NCI-H2196 (cell line): Measurements from ENCODE around the gene SPPL3.
"Not testable (repeated sequence)": the region's sequence is repeated elsewhere in the genome, so short reads cannot be mapped to it uniquely, and the experiment has no call there.

Experiments
- DNase-seq: peaks from one replicate; lab custom pipeline; 2025; ENCODE audit not compliant: unreplicated experiment; lab: John Stamatoyannopoulos, UW

SPPL3 gene

DNA sequence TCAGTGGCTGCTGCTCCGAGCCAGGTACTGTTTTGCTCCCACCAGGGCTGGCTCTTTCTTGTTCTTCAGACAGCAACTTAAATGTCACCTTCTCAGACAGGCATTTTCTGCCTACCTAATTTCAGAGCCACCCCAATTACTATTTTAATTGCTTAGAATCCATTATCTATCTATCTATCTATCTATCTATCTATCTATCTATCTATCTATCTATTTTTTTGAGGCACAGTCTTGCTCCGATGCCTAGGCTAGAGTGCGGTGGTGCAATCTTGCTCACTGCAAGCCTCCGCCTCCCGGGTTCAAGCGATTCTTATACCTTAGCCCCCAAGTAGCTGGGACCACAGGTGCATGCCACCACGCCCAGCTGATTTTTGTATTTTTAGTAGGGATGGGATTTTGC lies 58.5 kb downstream of the SPPL3 start:
- no peak for DNase-seq

DNA sequence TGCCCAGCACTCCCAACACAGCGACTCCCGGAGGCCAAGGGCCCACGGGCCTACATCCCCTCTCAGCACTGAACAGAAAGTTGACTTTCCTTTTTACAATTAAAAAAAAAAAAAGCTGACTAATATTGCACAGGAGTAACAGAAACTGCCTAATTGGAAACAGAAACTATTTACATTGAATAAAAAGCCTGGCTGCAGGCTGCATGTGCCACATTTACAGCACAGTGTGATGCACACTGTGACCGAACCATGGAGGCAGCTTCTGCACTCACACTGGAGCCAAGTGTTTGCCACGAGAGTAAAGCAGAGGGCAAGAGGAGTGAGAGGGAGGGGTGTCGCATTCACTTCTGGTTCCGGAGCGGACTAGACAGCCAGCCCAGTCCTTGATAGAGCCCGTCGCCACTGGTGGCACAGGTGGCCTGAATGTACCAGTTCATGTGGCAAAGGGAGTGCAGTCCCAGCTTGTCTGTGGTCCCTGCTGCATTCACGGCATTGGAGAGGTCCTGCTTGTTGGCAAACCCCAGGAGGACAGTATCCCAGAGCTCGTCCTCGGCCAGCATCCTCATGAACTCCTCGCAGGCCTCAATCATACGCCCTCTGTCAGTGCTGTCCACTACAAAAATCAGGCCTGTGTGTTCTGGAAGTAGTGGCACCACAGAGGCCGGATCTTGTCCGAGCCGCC lies 59.2 kb downstream of the SPPL3 start:
- no peak for DNase-seq

DNA sequence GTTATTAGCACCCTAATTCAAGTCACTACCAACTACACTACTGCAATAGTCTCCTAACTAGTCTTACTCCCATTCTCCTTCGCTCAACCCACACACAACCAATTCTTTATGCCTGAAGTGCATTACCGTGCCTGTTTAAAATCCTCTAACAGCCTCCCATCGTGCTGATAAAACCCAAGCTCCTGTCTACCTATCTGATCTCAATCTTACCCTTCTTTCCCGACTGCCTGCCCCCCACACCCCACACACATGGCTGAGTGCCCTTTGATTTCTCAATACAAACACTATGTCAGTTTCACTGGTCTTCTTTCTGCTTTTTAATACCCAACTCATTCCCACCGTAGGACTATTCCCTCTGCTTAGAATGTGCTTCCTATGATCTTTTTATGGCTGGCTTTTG lies 59.9 kb downstream of the SPPL3 start:
- no peak for DNase-seq

DNA sequence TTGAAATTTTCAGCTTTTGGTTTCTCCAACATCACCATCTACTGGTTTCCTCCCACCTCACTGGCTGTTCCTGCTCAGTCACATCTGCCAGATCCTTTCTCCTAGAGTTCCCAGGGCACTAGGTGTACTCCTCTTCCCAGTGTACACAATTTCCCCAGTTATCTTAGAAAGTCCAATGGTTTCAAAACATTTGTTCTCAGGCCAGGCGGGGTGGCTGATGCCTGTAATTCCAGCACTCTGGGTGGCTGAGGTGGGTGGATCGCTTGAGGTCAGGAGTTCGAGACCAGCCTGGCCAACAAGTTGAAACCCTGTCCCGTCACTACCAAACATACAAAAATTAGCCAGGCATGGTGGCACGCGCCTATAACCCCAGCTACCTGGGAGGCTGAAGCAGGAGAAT lies 60.7 kb downstream of the SPPL3 start:
- no peak for DNase-seq

DNA sequence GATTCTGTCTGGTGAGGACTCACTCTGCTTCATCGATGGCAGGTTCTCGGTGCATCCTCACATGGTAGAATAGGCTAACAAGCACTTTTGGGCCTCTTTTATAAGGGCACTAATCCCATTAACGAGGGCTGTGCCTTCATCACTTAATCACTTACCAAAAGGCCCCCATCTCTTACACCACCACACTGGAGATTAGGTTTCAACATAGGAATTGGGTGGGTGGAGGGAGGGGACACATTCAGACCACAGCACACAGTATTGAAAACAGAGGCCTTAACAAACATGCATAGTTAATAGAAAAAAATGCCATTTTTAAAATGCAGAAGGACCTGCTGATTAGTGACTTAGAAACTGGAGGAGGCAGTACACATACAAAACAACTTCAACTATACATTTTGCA lies 61.6 kb downstream of the SPPL3 start:
- DNase-seq: no peak

DNA sequence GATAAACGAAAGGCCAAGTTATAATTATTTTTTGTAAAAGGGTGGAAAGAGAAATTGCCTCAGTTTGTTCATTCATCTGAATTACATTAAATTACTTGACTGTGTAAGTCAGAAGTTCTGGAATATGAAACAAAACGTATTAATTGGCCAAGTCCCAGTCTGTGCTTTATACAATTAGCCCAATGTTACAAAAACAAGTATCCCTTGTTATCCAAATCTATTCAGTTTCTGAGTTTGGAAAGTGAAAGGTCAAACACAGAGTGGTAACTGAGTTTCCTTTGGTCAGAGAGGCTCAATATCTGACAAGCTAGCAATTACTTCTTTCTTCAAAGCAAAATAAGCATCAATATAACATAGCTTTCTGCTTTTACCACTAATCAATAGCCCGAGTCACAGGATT lies 62.6 kb downstream of the SPPL3 start:
- DNase-seq: no peak

DNA sequence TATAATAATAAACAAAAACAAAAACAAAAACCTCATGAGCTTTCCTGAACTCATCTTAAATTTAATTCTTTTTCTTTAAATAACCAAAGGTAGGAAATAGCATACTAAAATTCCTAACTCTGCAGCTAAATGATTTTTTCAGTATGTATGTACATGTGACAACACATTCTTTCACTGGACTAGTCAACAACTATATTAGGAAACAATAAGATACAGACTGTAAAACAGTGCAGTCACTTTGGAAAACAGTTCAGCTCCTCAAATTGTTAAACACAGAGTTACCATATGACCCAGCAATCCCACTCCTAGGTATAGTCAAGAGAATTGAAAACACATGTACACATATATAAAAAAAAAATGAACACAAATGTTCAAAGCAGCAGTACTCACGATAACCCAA lies 64.7 kb downstream of the SPPL3 start:
- DNase-seq: no peak

DNA sequence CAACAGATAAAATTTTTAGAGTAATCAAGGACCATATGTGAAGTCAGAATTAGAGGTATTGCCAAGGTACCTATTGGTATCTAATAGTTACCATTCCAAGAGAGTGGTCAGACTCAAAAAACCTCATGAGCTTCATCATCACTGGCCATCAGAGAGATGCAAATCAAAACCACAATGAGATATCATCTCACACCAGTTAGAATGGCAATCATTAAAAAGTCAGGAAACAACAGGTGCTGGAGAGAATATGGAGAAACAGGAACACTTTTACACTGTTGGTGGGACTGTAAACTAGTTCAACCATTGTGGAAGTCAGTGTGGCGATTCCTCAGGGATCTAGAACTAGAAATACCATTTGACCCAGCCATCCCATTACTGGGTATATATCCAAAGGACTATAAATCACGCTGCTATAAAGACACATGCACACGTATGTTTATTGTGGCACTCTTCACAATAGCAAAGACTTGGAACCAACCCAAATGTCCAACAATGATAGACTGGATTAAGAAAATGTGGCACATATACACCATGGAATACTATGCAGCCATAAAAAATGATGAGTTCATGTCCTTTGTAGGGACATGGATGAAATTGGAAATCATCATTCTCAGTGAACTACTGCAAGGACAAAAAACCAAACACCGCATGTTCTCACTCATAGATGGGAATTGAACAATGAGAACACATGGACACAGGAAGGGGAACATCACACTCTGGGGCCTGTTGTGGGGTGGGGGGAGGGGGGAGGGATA lies 65.4 kb downstream of the SPPL3 start:
- DNase-seq: not testable (repeated sequence)

DNA sequence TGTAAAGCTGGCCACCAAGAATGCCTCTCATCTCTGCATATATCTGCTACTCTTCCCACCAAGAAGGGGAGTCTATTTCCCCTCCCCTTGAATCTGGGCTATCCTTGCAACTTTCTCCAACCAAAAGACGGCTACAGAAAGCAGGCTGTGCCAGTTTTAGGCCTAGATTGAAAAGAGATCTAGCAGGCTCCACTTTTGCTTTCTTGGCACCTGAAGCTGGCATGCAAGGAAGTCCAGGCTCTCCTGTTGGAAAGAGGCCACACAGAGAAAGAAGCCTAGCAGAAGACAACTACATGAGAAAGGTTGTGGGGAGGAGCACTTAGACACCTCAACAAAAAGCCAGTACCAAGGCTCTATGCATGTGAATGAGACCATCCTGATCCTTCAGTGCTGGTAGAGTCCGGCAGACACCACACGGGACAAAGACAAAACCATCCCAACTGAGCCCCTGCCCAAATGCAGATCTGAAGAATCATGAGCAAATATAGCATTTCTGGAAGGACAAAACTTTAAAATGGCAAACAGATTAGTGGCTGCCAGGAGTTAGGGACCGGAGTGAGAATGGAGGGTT lies 68.0 kb downstream of the SPPL3 start:
- no peak for DNase-seq

DNA sequence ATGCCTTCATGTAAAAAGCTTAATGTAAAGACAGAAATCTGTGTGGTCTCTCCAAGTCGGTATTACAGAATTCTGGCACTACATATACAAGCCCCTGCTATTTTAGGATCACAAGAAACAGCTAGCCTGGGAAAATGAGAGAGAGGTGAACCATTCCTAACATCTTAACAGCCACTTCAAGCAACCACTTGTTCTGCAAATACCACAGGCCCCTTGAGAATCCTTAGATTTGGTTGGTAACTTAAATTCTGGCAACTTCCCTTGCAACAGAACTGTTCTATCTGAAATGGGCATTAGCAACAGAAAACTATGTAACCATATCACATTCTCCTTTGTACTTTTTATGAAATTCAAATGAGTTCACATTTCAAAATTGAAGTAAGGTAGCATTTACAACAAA lies 68.5 kb downstream of the SPPL3 start:
- DNase-seq: no peak

DNA sequence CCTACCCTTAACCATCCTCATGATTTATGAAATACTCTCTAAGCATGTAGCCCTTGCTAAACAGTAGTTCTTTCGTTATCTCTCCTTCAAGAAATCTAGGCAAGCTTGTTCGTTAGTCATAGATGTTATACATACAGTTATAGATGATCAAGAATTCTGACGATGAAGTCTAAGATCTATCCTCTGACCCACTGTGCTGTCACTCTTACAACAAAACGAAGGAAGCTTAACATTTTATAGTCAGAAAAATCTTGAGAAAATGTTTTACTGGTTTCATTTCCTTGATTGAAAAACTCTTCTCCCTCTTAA lies 68.9 kb downstream of the SPPL3 start:
- DNase-seq: no peak

DNA sequence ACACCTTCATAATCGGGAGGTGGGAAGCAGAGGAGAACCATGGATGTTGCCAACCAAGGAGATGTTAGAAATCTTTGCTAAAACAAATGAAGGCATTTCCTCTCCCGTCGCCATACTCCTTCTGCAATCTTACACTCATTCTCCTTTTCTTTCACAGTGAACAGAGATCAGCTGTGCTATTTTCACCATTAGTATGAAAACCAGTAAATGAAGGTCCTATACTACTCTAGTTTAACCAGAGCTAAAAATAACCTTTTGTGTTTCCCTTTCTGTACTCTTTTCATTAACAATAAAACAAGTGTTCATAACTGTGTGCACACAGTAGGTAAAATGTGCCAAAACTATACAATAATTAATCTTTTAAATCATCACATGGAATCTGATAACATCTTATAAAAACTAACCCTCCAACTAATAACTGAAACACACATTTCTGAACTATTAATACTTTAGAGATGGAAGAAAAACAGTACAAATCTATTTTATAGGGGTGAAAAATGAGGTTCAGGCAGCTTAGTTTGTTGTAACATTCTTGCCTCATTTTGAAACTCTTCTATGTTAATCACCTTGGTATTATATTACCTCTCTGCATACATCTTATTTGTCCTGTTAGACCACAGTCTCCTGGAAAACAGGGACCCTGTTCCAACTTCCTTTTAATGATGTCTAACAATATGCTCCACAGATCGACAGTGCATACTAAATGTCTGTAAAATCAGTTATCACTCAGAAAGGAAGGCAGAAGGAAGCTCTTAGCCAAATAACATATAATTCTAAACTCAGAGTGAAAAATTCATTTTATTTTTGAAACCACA lies 69.5 kb downstream of the SPPL3 start:
- no peak for DNase-seq

DNA sequence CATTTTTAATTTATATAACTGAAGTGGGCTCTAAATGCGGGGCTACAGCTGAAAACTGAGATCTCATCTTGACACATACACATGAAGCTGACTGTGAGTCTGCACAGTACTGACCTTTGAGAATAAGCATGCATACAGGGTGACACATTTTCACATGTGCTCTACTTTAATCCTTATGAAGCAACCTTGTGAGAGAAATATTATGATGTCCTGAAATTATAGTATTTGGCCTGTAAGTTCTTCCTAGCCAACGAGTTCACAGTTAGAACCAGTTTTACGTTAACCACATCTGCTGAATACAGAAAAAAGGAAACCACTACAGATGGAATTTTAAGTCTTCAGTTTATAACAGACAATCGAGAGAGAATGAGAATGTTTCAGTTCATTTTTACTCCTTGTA lies 70.3 kb downstream of the SPPL3 start:
- DNase-seq: no peak

DNA sequence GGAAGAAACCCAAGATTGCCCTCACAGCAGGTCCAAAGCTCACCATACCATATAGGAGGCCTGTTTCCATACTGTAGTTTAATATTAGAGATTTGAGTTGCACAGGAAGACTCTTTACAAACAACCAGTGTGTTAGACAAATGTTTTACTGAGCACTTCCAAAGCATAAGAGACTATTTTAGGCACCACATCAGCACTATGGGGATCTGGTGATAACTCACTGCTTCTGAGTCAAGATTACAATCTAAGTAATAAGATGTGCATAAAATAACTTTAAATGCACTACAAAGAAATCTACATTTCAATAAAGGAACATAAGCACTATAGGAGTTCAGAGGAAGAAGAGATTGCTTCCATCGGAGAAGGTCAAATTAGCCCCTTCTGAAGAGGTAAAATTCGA lies 71.4 kb downstream of the SPPL3 start:
- no peak for DNase-seq

DNA sequence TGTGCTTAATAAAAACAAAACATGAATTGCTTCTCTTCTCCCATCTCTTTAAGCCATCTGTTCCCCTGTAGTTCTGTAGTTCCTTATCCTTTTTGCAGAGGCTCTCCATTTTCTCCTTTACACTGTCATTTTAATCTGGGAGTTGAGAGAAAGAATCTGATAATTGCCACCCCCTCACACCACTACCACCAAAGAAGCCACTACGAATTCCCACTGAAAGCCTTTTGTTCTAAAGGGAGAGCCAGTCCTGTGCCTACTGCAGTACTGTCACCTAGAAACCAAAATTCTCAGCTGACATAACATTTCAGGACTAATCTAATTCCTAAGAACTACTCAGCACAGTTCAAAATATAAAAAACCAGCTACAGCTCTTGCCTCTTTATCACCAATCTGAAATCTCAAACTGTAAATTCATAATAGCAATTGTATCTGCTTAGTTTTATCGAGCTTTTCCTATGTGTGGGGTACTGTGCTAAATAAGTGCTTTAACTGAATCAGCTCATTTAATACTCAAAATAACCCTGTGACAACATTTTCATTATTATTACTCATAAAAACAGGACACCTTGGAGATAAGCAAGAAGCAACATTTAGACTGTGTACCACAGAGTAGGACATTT lies 72.4 kb downstream of the SPPL3 start:
- DNase-seq: no peak

DNA sequence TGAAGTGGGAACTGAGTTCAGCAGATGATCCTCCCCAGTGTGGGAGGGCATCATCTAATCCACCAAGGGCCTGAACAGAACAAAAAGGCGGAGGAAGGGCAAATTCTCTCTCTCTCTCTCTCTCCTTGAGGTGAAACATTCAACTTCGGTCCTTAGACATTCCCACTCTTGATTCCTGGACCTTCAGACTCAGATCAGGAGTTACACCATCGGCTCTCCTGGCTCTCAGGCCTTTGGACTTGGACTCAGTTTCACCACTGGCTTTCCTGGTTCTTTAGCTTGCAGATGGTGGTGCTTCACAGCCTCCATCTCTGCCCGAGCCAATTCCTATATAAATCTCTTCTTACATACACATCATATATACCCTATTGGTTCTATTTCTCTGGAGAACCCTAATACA lies 73.2 kb downstream of the SPPL3 start:
- DNase-seq: no peak

DNA sequence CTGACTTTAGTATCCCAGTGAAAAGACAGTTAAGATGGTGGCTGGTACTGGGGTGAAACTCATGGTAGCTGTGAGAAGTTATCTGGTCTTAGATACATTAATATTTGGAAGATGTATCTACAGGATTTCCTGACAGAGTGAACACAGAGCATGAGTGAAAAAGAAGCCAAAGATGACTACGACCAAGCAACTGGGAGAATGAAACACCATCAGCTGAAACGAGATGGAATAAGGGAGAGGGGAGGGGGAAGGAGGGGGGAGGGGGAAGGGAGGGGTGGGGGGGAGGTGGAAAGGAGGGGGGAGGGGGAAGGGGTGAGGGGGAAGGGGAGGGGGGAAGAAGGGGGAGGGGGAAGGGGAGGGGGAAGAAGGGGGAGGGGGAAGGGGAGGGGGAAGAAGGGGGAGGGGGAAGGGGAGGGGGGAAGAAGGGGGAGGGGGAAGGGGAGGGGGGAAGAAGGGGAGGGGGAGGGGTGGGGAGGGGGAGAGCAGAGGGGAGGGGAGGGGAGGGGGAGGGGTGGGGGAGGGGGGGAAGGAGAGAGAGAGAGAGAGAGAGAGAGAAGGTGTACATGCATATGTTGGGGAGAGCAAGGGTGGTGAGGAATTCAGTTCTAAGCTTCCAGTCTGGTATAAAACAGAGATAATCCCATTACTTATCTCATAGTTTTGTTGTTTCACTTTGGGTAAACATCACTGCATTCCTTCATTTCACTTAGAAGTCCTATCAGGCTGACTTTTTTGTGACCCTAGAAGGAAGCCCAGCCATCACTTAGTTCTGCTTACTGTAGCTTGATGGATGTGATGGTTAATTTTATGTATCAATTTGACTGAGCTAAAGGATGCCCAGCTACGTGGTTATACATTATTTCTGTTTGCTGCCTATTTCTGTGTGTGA lies 73.9 kb downstream of the SPPL3 start:
- no peak for DNase-seq

DNA sequence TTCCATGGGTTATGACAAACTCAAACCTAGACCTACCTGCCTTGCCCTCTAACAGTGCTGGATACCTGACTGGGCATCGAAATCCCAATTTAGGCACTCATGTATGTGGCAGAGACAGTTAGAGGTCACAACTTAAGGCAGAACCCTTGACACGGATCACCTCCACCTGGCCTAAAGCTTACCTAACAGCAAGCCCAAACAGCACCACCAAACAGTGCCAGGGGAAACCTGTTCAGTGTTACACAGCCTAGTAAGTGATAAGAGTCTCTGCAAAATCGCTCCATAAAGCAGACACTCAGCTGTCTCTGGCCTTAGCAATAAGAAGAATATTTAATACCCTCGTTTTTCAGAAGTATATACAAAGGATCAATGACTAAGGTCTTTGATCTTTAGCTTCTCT lies 77.8 kb downstream of the SPPL3 start:
- no peak for DNase-seq

DNA sequence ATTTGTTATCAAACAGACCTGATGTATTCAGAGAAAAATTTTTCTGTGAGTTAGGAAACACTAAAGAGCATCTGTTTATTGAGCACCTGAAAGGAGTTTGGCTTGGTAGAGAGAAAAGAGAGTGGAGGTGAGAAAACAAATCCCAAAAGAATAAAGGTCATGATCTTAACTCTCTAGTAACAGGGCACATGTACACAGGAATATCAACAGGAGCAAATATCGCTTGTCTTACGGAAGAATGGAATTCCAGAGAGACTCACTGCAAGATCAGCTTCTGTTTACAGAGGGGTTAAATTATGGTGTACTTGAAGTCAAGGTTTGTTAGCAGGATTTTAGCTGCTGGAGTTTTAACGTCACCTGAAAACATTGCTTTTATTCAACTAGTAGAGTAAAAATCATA lies 78.8 kb downstream of the SPPL3 start:
- no peak for DNase-seq

DNA sequence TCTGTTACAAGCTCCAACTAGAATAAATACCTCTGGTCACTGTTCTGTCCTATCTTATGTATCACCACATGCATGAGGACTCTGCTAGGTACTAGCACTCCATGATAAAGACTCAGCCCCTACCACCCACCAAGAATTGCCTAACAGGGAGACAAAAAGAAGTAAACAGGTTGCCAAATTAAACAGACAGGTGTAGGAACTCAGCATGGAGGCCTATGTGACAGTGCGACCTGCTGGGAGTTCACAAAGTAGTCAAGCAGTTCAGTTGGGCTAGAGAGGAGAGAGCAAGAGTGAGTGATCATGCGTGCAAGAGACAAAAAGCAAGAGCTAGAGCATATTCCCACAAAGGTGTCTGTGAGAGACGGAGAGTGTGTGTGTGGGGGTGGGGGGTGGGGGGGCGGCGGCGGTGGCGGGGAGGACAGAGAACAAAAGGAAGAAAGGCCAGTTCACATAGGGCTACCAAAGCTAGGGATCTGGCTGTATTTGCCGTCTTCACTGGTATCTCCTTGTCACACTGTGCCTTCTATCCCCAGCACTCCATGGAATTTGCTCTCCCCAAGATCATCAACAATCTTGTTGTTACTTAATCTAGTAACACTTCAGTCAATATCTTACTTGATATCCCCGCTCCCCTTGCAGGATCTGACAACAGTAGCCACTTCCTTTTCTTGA lies 81.2 kb downstream of the SPPL3 start:
- DNase-seq: no peak
